H1 (cell line): ENCODE results near the gene CYP46A1. TPM values are rescaled to one million over a fixed set of nuclear protein-coding genes. Genes with fewer than 3 reads are reported as not detected.
"Not testable (repeated sequence)": the region's sequence is repeated elsewhere in the genome, so short reads cannot be mapped to it uniquely, and the experiment has no call there.

Experiments
- CTCF ChIA-PET: fragments of 300-600 bp; sonication (Branson Sonifier 250); formaldehyde crosslinking; loops from one replicate; lab custom pipeline; 2021; ENCODE audit not compliant: partially characterized antibody; lab: Charles Lee
- POLR2A ChIA-PET: fragments of 300-600 bp; sonication (Branson Sonifier 250); formaldehyde crosslinking; loops from one replicate; lab custom pipeline; 2021; ENCODE audit warnings: inconsistent platforms; ENCODE audit not compliant: partially characterized antibody; lab: Charles Lee
- DNase-seq, 2 experiments: peaks; one replicate each; pipeline versions ENCODE4 v3.0.0 to v3.0.0-alpha.2; 2010 to 2022; ENCODE audit warnings: low spot score in 2 of 2, low read depth in 1 of 2, mixed read lengths in 1 of 2
- FAIRE-seq: peaks from 2 replicates; lab custom pipeline; 2011; peaks lifted over from hg19 to GRCh38; lab: Jason Lieb, UNC
- H2AFZ ChIP-seq: 2 replicates; pipeline ENCODE4 v1.8.1; 2012; ENCODE audit warnings: low read length, inconsistent platforms
- H2AK5ac ChIP-seq: 2 replicates; pipeline ENCODE4 v1.6.1; 2013; ENCODE audit warnings: low read depth, low read length
- H2BK120ac ChIP-seq: replicated peaks from 2 replicates; pipeline ENCODE3; 2013; ENCODE audit warnings: low read depth, low read length, inconsistent platforms
- H2BK12ac ChIP-seq: 2 replicates; pipeline ENCODE4 v1.6.1; 2013; ENCODE audit warnings: low read depth, low read length
- H2BK15ac ChIP-seq: 2 replicates; pipeline ENCODE4 v1.6.1; 2013; ENCODE audit warnings: low read length
- H2BK20ac ChIP-seq: 2 replicates; pipeline ENCODE4 v1.6.1; 2013; ENCODE audit warnings: low read length
- H2BK5ac ChIP-seq: 2 replicates; pipeline ENCODE4 v1.6.1; 2013; ENCODE audit warnings: low read depth, low read length
- H3K14ac ChIP-seq: 2 replicates; pipeline ENCODE4 v1.6.1; 2013; ENCODE audit warnings: inconsistent platforms; ENCODE audit not compliant: insufficient read length
- H3K18ac ChIP-seq: 2 replicates; pipeline ENCODE4 v1.6.1; 2013; ENCODE audit warnings: low read length; ENCODE audit errors: extremely low read depth
- H3K23ac ChIP-seq: 2 replicates; pipeline ENCODE4 v1.6.1; 2013; ENCODE audit warnings: inconsistent platforms; ENCODE audit not compliant: insufficient read length
- H3K23me2 ChIP-seq: 2 replicates; pipeline ENCODE4 v1.6.1; 2013; ENCODE audit warnings: low read depth, low read length
- H3K27ac ChIP-seq: 2 replicates; pipeline ENCODE4 v1.6.1; 2011; ENCODE audit warnings: low read depth, low read length, inconsistent platforms
- H3K27me3 ChIP-seq, 4 experiments: replicated peaks in 1 of 4; 1 replicate in 1 of 4; 2 replicates in 3 of 4; pipeline versions ENCODE4 v1.6.1 to v1.8.1; 2011 to 2013; ENCODE audit warnings: low read length in 3 of 4, mild to moderate bottlenecking in 3 of 4, inconsistent platforms in 2 of 4, mixed read lengths in 2 of 4, moderate library complexity in 1 of 4; ENCODE audit not compliant: control insufficient read depth in 3 of 4, insufficient read depth in 3 of 4; ENCODE audit errors: extremely low read depth in 1 of 4
- H3K36me3 ChIP-seq, 4 experiments: 2 replicates each; pipeline versions ENCODE4 v1.6.1 to v1.8.1; 2011 to 2013; ENCODE audit warnings: mild to moderate bottlenecking in 4 of 4, low read length in 3 of 4, moderate library complexity in 2 of 4, control low read depth in 1 of 4, inconsistent platforms in 1 of 4; ENCODE audit not compliant: insufficient read depth in 4 of 4, control insufficient read depth in 2 of 4
- H3K4ac ChIP-seq: replicated peaks from 2 replicates; pipeline ENCODE3; 2013; ENCODE audit warnings: low read length, low read depth, mixed read lengths, inconsistent platforms; ENCODE audit not compliant: insufficient read length
- H3K4me1 ChIP-seq, 4 experiments: replicated peaks in 1 of 4; 1 replicate in 1 of 4; 2 replicates in 3 of 4; pipeline versions ENCODE4 v1.6.1 to v1.8.1; 2011 to 2013; ENCODE audit warnings: low read length in 3 of 4, inconsistent platforms in 2 of 4, mixed read lengths in 1 of 4; ENCODE audit not compliant: insufficient read depth in 4 of 4, control insufficient read depth in 3 of 4
- H3K4me2 ChIP-seq, 2 experiments: 2 replicates each; pipeline versions ENCODE4 v1.6.1 to v1.8.1; 2011 to 2013; ENCODE audit warnings: low read depth in 2 of 2, low read length in 2 of 2, control low read depth in 1 of 2, inconsistent platforms in 1 of 2, mild to moderate bottlenecking in 1 of 2; ENCODE audit not compliant: insufficient read depth in 1 of 2
- H3K4me3 ChIP-seq, 4 experiments: fragments of 200-600, 300-600 bp in 1 of 4; sonication (generic), shearing (Covaris generic), sonication (Bioruptor Twin) in 1 of 4; 2 replicates each; pipeline versions ENCODE4 v1.5.1 to v1.8.1; 2011 to 2016; ENCODE audit warnings: low read length in 4 of 4, low read depth in 3 of 4, control low read depth in 2 of 4, inconsistent platforms in 2 of 4, mild to moderate bottlenecking in 2 of 4, mixed read lengths in 1 of 4, moderate library complexity in 1 of 4; ENCODE audit not compliant: insufficient read depth in 2 of 4; ENCODE audit errors: extremely low read depth in 1 of 4
- H3K56ac ChIP-seq: replicated peaks from 2 replicates; pipeline ENCODE3; 2013; ENCODE audit warnings: low read depth, mild to moderate bottlenecking, mixed read lengths, low read length, inconsistent platforms; ENCODE audit not compliant: insufficient read length
- H3K79me1 ChIP-seq: 2 replicates; pipeline ENCODE4 v1.6.1; 2013; ENCODE audit warnings: low read depth, low read length, control low read depth
- H3K79me2 ChIP-seq, 2 experiments: 2 replicates each; pipeline versions ENCODE4 v1.6.1 to v1.8.1; 2012 to 2013; ENCODE audit warnings: low read length in 2 of 2, mild to moderate bottlenecking in 2 of 2, inconsistent platforms in 1 of 2; ENCODE audit not compliant: insufficient read depth in 2 of 2, control insufficient read depth in 1 of 2
- H3K9ac ChIP-seq, 4 experiments: replicated peaks in 1 of 4; 1 replicate in 1 of 4; 2 replicates in 3 of 4; pipeline versions ENCODE4 v1.6.1 to v1.8.1; 2011 to 2013; ENCODE audit warnings: low read depth in 3 of 4, low read length in 3 of 4, control low read depth in 2 of 4, mild to moderate bottlenecking in 2 of 4, moderate library complexity in 2 of 4, inconsistent platforms in 1 of 4; ENCODE audit errors: extremely low read depth in 1 of 4
- H3K9me3 ChIP-seq, 2 experiments: 2 replicates each; pipeline versions ENCODE4 v1.6.1 to v1.8.1; 2012 to 2013; ENCODE audit warnings: mild to moderate bottlenecking in 2 of 2, moderate library complexity in 2 of 2, control low read depth in 1 of 2, inconsistent platforms in 1 of 2, low read depth in 1 of 2, low read length in 1 of 2, mixed read lengths in 1 of 2; ENCODE audit not compliant: insufficient read depth in 2 of 2
- H4K20me1 ChIP-seq, 2 experiments: replicated peaks in 1 of 2; 2 replicates each; pipeline versions ENCODE3 to v1.8.1; 2011 to 2013; ENCODE audit warnings: inconsistent platforms in 2 of 2, low read length in 2 of 2, mild to moderate bottlenecking in 1 of 2; ENCODE audit not compliant: insufficient read depth in 2 of 2, control insufficient read depth in 1 of 2
- H4K5ac ChIP-seq: 2 replicates; pipeline ENCODE4 v1.6.1; 2013; ENCODE audit warnings: low read length, low read depth, mixed read lengths, inconsistent platforms; ENCODE audit not compliant: insufficient read length
- H4K8ac ChIP-seq: 2 replicates; pipeline ENCODE4 v1.8.0; 2013; ENCODE audit warnings: mild to moderate bottlenecking, moderate library complexity, low read length, inconsistent platforms; ENCODE audit not compliant: insufficient read depth; ENCODE audit errors: extremely low read depth
- H4K91ac ChIP-seq: replicated peaks from 2 replicates; pipeline ENCODE3; 2013; ENCODE audit warnings: low read length, mixed read lengths, inconsistent platforms; ENCODE audit not compliant: insufficient read length
- WGBS, 2 experiments: shearing (Covaris generic) in 1 of 2; methylation state at CpG; one replicate each; pipeline versions ENCODE4 v1.1.6 to v1.1.7; 2013 to 2015; ENCODE audit warnings: low lambda C conversion rate in 2 of 2, mixed read lengths in 2 of 2, inconsistent platforms in 1 of 2, low coverage in 1 of 2, missing lambda C conversion rate in 1 of 2; ENCODE audit not compliant: insufficient replicate concordance in 2 of 2, insufficient coverage in 1 of 2, insufficient read length in 1 of 2; ENCODE audit errors: extremely low coverage in 1 of 2, missing lambda C conversion rate in 1 of 2; 5-methylcytosine and 5-hydroxymethylcytosine counted together
- polyA plus RNA-seq, 7 experiments: library from polyadenylated mRNA; depleted of rRNA in 3 of 7; stranded (reverse) in 5 of 7; unstranded in 2 of 7; fragments of >200 nt in 5 of 7; fragments of 200-250 nt in 2 of 7; gene quantifications; 1 replicate in 5 of 7; 2 replicates in 1 of 7; 4 replicates in 1 of 7; pipeline versions ENCODE4 v1.2.1 to v1.2.3, GENCODE V29; 2011 to 2013; ENCODE audit warnings: missing spikeins in 2 of 7, mixed read lengths in 2 of 7
- total RNA-seq: library from RNA; stranded (reverse); fragmentation: NEBNext Ultra II Directional; extraction: Animal tissue kit (Norgen Biotek cat#: 25700); gene quantifications from 2 replicates; pipeline ENCODE4 v1.2.1, GENCODE V29; 2021

Gene CYP46A1
- total and polyA plus RNA-seq, 2 of the 8 experiments (the other 6 are each of a cell fraction or from before 2014, with no cell fraction given), result 0.41 to 1.3 TPM

GRCh38 chr14:99762911-99763310, 78.8 kb downstream of the CYP46A1 start:
- not testable (repeated sequence) for H3K23ac ChIP-seq, H4K8ac ChIP-seq
- POLR2A ChIA-PET, result interaction anchor here (1.4 to 2.5 kb wide), 2 partner anchors 11 to 32 kb away, joined by 3 to 8 read pairs; no protein-coding TSS in a partner anchor

More at GRCh38 chr14:99762911-99763310, 78.8 kb downstream of the CYP46A1 start:
- not testable (repeated sequence) for H2BK20ac ChIP-seq, H2AFZ ChIP-seq, H3K4me3 ChIP-seq, H4K5ac ChIP-seq, H3K27me3 ChIP-seq, H2BK12ac ChIP-seq, H3K9ac ChIP-seq, H3K23me2 ChIP-seq, FAIRE-seq, H3K36me3 ChIP-seq, H2AK5ac ChIP-seq, H2BK120ac ChIP-seq, H3K27ac ChIP-seq, H3K9me3 ChIP-seq, H4K20me1 ChIP-seq, H3K14ac ChIP-seq, H3K4ac ChIP-seq, H3K79me2 ChIP-seq, H2BK5ac ChIP-seq, H3K4me2 ChIP-seq, H3K56ac ChIP-seq, H2BK15ac ChIP-seq, H3K18ac ChIP-seq, DNase-seq, H4K91ac ChIP-seq, H3K79me1 ChIP-seq
- CTCF ChIA-PET, result interaction anchor here (1.2 to 2.4 kb wide), 4 partner anchors 8 to 184 kb away, joined by 3 to 6 read pairs (median 4); no protein-coding TSS in a partner anchor
- 89% methylated on average over 4 of the region's 4 CpGs; no CpG with 5 or more reads in 1 of the 2 experiments for WGBS, 2 experiments
- peaks cover 0 to 16% (median 7%) of the 10 kb centered on the region in 4 experiments; a peak in 6 of 7 replicates for H3K4me1 ChIP-seq
